Stimulated activated CD4-positive, alpha-beta T cell treated with anti-CD3 and anti-CD28 coated beads, Interleukin-1b, Interleukin-23, amount 100 ng/mL, for 48 hours (primary cell): Measurements from ENCODE around the gene KIF4A.
"Not testable (repeated sequence)": the region's sequence is repeated elsewhere in the genome, so short reads cannot be mapped to it uniquely, and the experiment has no call there.

Source experiments
- DNase-seq: peaks from one replicate; pipeline ENCODE4 v3.0.0-alpha.2; 2020

The KIF4A gene

GRCh38 chrX:70289168-70289792 is 624 bp upstream of the KIF4A start:
- no peak for DNase-seq

DNA sequence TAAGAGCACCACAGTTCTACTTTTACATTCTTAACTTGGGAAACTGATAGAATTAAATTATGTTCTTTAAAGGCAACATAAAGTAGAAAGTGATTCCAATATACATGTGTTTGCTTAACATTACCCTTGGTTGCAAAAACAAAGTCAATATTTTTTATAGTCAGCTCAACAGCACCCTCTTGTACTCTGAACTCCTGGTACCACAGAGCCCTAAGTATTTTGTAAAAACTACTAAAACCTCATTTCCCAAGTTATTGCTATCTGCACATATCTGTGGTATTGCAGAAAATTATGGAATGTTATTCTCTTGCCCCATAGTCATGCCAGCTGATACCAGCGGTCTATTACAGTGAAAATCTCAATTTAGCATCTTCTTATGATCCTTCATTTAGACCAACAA is 2.9 kb downstream of the KIF4A start:
- DNase-seq: no peak

GRCh38 chrX:70293621-70294020 is 3.7 kb downstream of the KIF4A start:
- no peak for DNase-seq

DNA sequence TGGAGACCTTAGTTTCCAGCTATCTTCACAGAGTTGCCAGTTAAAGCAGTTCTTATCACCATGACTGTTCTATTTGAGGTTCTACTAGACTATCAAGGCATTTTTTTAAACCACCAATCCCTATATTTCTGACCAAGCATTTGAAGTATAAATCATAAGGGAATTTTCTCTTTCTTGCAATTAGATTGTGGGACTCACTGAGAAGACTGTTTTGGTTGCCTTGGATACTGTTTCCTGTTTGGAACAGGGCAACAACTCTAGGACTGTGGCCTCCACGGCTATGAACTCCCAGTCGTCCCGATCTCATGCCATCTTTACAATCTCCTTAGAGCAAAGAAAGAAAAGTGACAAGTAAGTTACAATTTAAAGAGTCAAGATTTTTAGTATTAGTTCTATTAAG is 11.8 kb downstream of the KIF4A start:
- no peak for DNase-seq

- DNase-seq: no peak
These were observed 23.6 kb downstream of the KIF4A start for GRCh38 chrX:70313503-70313902.

DNA sequence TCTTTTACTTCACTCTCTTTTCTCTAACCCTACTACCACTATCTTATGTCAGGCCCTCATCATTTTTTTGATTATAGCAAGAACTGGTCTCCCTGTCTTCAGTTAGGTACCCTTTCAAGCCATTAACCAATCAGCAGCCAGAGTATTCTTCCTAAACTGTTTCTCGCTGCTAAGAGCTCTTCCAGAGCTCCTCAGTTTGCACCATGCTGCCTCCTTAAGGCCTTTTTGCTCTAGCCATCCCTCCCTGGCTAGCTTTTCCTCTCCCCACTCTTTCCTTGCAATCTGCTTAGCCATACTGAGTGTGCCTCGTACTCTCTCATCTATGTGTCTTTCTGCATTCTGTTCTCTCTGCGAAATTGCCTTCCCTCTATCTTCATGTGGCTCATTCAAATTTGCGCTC is 32.9 kb downstream of the KIF4A start:
- DNase-seq: no peak

- not testable (repeated sequence) for DNase-seq
These were observed 33.7 kb downstream of the KIF4A start for GRCh38 chrX:70323628-70324027.

DNA sequence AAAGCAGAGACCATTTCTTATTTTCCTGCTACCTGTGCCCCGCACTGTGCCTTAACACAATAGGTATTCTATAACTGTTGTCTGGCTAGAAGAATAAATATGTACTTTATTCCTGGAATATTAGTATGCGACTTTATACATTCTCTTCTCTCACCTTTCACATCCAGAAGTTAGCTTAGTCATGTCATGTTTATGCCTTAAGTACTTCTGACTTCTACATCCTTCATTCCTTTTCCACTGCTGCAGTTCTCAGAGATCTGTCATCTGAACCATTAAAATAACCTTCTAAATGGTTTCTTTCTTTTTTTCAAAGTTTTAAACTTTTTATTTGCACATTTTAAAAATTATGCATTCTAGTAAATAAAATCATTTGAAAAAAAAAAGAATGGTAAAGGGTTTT is 34.4 kb downstream of the KIF4A start:
- DNase-seq: no peak

DNA sequence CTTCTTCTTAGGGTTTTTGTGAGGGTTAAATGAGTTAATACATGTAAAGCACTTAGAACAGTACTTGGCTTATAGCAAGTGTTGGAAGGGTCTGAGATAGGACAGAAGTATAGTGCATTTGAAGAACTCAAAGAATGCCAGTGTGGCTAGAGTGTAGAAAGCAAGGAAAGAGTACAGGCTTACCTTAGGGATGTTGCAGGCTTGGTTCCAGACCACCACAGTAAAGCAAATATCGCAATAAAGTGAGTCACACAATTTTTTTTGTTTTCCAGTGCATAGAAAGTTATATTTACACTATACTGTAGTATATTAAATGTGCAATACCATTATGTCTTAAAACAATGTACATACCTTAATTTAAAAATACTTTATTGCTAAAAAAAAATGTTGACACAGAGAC is 41.3 kb downstream of the KIF4A start:
- no peak for DNase-seq

GRCh38 chrX:70332600-70332999 is 42.7 kb downstream of the KIF4A start:
- no peak for DNase-seq

- DNase-seq: no peak
These were observed 46.9 kb downstream of the KIF4A start for GRCh38 chrX:70336767-70337166.

DNA sequence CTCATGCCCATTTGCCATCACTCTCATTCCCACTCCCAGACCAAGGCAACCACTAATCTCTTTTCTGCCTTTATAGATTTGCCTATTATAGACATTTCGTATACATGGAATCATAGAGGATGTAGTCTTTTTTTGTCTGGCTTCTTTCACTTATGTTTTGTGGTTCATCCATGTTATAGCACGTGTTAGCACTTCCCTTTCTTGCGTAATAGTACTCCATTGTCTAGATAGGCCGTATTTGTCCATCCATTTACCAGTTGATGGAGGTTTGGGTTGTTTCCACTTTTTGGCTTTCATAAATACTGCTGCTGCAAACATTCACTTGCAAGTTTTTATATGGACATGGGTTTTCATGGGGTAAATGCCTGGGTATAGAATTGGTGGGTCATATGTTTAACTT is 48.4 kb downstream of the KIF4A start:
- DNase-seq: no peak

- DNase-seq: no peak
These were observed 53.5 kb downstream of the KIF4A start for GRCh38 chrX:70343435-70343834.

GRCh38 chrX:70346418-70347070 is 56.6 kb downstream of the KIF4A start:
- no peak for DNase-seq

DNA sequence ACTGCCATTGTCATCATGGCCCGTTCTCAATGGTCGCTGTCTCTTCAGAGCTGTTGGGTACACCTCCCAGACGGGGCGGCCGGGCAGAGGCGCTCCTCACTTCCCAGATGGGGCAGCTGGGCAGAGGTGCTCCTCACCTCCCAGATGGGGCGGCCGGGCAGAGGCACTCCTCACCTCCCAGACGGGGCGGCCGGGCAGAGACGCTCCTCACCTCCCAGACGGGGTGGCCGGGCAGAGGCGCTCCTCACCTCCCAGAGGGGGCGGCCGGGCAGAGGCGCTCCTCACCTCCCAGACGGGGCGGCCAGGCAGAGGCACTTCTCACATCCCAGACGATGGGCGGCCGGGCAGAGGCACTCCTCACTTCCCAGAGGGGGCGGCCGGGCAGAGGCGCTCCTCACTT is 58.9 kb downstream of the KIF4A start:
- DNase-seq: not testable (repeated sequence)

DNA sequence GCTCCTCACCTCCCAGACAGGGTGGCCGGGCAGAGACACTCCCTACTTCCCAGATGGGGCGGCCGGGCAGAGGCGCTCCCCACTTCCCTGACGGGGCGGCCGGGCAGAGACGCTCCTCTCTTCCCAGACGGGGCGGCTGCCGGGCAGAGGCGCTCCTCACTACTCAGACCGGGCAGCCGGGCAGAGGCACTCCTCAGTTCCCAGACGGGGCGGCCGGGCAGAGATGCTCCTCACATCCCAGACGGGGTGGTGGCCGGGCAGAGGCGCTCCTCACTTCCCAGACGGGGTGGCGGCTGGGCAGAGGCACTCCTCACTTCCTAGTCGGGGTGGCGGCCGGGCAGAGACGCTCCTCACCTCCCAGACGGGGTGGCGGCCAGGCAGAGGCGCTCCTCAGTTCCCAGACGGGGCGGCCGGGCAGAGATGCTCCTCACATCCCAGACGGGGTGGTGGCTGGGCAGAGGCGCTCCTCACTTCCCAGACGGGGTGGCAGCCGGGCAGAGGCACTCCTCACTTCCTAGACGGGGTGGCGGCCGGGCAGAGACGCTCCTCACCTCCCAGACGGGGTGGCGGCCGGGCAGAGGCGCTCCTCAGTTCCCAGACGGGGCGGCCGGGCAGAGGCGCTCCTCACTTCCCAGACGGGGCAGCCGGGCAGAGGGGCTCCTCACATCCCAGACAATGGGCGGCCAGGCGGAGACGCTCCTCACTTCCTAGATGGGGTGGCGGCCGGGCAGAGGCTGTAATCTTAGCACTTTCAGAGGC is 59.6 kb downstream of the KIF4A start:
- not testable (repeated sequence) for DNase-seq

DNA sequence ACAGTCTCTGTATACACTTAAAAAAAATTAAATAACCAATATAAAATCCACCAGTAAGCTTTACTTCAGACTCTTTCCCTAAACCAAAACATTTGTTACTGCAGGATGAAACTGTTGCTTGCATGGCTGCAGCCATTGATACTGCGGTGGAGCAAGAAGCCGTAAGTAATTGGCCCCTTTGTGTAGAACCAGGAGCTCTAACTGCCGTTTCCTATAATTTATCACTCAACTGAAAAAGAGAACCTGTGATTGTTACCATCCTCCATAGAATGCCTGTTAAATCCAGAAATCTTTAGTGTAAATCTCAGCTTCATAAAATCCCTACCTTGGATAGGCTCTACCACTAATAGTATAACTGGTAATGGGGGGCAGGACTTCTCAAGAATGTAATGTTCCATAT is 62.6 kb downstream of the KIF4A start:
- no peak for DNase-seq

DNA sequence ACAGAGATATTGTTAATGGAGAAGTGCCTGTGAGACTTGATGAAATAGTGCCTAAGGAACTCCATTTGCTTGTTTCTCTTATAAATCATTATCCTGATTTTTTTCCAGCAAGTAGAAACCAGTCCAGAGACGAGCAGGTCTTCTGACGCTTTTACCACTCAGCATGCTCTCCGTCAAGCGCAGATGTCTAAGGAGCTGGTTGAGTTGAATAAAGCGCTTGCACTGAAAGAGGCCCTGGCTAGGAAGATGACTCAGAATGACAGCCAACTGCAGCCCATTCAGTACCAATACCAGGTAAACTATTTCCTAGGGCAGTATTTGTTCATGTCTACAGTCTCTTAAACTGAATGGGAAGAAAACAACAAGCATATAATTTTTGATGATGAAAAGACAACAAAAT is 63.6 kb downstream of the KIF4A start:
- DNase-seq: no peak

DNA sequence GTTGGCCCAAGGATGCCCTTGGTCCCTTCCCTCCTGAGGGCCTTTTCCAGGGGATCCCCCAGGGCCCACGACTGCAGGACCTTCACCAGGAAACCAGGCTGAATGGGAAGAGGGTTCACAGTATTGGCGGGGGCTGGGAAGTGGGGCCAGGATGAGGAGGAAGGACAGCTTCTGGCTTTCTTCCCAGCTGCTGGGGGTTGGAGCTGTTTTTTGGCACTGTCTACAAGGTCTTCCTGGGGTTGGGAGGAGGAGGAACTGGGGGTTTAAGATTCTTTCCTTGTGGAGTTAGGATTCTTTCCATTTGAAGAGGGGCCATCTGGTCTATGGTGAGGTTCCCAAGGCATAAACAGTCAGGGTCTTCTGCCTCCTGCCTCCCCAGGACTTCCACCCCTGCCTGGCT is 64.8 kb downstream of the KIF4A start:
- DNase-seq: no peak

DNA sequence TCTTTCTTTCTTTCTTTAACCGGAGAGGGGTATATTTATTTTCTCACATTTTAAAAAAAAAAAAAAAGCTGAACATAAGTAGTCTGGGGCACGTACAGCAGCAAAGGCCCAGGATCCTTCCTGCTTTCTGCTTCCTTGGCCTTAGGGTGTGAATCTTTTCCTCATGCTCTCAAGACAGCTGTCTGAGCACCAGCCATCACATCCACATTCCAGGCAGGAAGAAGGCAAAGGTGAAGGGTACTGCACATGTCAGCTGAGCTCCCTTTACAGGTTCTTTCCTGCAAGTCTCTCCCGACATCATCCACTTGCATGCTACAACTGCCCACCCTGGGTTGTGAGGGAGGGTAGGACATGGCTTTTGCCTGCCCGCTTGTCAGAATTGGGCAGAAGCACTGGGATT is 69.6 kb downstream of the KIF4A start:
- no peak for DNase-seq

GRCh38 chrX:70360366-70360765 is 70.5 kb downstream of the KIF4A start:
- no peak for DNase-seq

GRCh38 chrX:70368731-70369130 is 78.8 kb downstream of the KIF4A start:
- DNase-seq: not testable (repeated sequence)

DNA sequence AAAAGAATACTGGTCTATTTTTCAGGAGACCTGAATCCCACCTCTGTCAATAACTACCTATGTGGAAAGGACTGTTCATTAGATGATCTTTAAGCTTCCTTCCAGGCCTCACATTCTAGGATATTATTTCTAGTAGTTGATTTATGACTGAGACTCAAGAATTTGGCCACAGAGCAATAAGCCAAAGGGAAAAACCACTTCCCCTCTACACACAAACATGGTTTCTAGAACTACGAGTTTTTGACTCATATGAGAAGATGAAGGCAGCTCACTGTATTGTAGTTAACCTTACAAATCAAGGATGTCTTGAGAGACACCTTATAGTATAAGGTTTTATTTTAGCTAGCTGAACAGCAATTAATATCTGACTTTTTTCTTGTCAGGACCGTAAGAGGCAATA is 96.3 kb downstream of the KIF4A start:
- no peak for DNase-seq

GRCh38 chrX:70398899-70399298 is 109.0 kb downstream of the KIF4A start:
- DNase-seq: no peak
